Uterus (tissue), 4 donors: ENCODE data around the gene MAP4K3. TPM values are rescaled to one million over a fixed set of nuclear protein-coding genes. Genes with fewer than 3 reads are reported as not detected.

Experiments
- DNase-seq, 2 donors: peaks; one replicate each; pipeline ENCODE4 v3.0.0-alpha.2; 2019 to 2020
- H3K27ac ChIP-seq, 2 donors: fragments of 200-600 bp; sonication (generic); 1 replicate in 1 of 2; 2 replicates in 1 of 2; pipeline ENCODE4 v1.5.1; 2016 to 2018
- H3K27me3 ChIP-seq, 2 donors: fragments of 200-600 bp; sonication (generic); one replicate each; pipeline ENCODE4 v1.5.1; 2018 to 2019; ENCODE audit warnings: control low read depth in 1 of 2
- H3K36me3 ChIP-seq, 2 donors: fragments of 200-600 bp; sonication (generic); one replicate each; pipeline ENCODE4 v1.5.1; 2019; ENCODE audit warnings: control low read depth in 1 of 2
- H3K4me1 ChIP-seq, 2 donors: fragments of 200-600 bp; sonication (generic); one replicate each; pipeline ENCODE4 v1.5.1; 2018 to 2019; ENCODE audit warnings: control low read depth in 1 of 2
- H3K4me3 ChIP-seq, 2 donors: fragments of 200-600 bp; sonication (generic); 1 replicate in 1 of 2; 2 replicates in 1 of 2; pipeline ENCODE4 v1.5.1; 2018 to 2019; ENCODE audit warnings: mild to moderate bottlenecking in 1 of 2
- H3K9me3 ChIP-seq, 2 donors: fragments of 200-600 bp; sonication (generic); one replicate each; pipeline ENCODE4 v1.5.1; 2019; ENCODE audit warnings: control low read depth in 1 of 2
- POLR2A ChIP-seq, 2 donors: fragments of 450-650 bp; IDR thresholded peaks; one replicate each; pipeline ENCODE4 v1.6.1; 2016; ENCODE audit warnings: antibody characterized with exemption in 2 of 2, mild to moderate bottlenecking in 1 of 2, moderate library complexity in 1 of 2
- intact Hi-C: fragments of 100-400 bp; cut with DNase I; formaldehyde crosslinking; loops from one replicate; pipeline ENCODE4 v1.15.1; 2023; ENCODE audit warnings: low total_unique reads
- total RNA-seq, 4 donors: library from RNA; depleted of rRNA in 3 of 4; stranded (reverse); fragments of >200 nt in 3 of 4; gene quantifications; one replicate each; pipeline versions ENCODE4 v1.1.0 to v1.2.4, GENCODE V29; 2014 to 2023
- TF ChIP-seq, protein P1 (sequence below), 4 experiments: fragments of 200-600 bp in 2 of 4; fragments of 450-650 bp in 2 of 4; sonication (generic) in 2 of 4; IDR thresholded peaks; one replicate each; pipeline ENCODE4 v1.5.1; 2016 to 2019; ENCODE audit warnings: antibody characterized with exemption in 4 of 4, mild to moderate bottlenecking in 2 of 4, moderate library complexity in 1 of 4
- donor health status: DM: yes; HTN: yes; CAD: no.

The MAP4K3 gene
- total RNA-seq, 4 donors from 2014 or later, result 31.5 to 110 (median 72.3) TPM

DNA sequence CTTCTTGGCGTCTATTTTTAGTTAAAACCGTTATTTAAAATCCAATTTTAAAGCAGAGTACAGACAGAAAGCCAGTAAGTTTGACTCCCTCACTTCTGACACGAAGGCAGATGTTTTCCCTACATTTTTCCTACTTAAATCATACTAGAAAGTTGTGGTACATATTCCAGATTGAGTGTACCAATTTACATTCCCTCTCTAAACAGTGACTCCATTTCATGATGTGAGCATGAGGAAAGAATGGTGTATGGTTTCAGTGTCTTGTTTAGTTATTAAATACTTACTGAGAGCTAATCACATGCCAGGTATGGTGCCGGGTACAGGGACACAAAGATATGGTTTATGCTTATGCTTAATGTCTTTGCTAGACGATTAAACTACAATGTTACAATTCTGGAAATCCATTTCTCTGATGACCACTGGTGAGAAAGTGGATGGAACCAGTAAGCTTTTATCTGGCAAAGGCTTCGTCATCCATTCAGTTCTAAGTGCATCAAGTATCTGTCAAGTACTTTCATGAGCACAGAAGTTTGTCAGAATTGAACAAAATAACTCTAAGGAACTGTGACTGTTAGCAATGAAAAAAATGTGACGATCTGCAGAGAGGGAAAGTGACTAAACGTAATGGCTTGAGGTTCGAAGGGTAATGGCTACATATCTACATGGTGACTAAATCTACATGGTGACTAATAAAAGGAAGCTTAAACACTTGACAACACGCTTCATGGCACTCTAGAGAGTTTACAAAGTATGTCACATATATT is 25.7 kb downstream of the MAP4K3 start:
- no peak for DNase-seq
- no peak for TF ChIP-seq POLR2A (IDR thresholded peaks at IDR 0.05)
- TF ChIP-seq, protein P1, sequence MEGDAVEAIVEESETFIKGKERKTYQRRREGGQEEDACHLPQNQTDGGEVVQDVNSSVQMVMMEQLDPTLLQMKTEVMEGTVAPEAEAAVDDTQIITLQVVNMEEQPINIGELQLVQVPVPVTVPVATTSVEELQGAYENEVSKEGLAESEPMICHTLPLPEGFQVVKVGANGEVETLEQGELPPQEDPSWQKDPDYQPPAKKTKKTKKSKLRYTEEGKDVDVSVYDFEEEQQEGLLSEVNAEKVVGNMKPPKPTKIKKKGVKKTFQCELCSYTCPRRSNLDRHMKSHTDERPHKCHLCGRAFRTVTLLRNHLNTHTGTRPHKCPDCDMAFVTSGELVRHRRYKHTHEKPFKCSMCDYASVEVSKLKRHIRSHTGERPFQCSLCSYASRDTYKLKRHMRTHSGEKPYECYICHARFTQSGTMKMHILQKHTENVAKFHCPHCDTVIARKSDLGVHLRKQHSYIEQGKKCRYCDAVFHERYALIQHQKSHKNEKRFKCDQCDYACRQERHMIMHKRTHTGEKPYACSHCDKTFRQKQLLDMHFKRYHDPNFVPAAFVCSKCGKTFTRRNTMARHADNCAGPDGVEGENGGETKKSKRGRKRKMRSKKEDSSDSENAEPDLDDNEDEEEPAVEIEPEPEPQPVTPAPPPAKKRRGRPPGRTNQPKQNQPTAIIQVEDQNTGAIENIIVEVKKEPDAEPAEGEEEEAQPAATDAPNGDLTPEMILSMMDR (IDR thresholded peaks at IDR 0.05), result no peak
- H3K36me3 ChIP-seq, result no peaks in the 10 kb centered on the region
- peaks cover 8 to 22% of the 10 kb centered on the region in 2 donors for H3K4me1 ChIP-seq
- H3K4me3 ChIP-seq, result no peak overlapping the region
- H3K9me3 ChIP-seq, result no peaks in the 10 kb centered on the region
- H3K27me3 ChIP-seq, result no peaks in the 10 kb centered on the region
- H3K27ac ChIP-seq, result peak overlapping the region in 1 of 2 donors; percentile 17
- intact Hi-C loops, result no loop called here

DNA sequence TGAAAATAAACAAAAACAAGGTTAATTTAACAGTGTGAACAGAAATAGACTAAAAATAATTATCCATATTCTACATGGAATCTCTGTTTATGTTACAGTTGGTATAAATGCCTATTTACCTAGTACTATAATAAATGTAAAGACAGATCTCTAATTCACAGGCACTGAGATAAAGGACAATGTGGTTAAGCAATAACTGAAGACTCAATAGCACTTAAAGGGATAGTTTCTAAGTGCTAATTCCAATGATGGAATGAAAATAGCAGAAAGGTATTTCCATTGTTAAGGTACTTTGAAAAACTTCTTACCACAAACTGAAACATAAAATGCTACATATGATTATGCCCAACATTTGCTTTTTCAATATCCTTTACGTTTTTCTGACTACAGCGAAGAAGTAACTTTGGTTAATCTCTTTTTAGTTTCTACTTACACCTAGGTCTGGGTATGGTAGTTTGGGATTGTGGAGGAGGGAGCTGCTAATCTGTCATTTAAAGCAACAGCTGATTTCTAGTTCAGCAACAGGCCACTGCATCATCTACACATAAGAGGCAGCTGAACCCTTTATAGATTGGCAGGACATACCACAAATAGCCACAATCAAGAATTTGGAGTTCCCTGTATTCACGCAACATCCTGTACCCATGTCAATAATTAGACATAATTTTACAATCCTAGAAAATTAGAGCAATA is 27.2 kb downstream of the MAP4K3 start:
- Histone ChIP-seq H3K27me3 (no peaks in the 10 kb centered on the region), H3K4me3 (no peak overlapping the region), H3K27ac (peak overlapping the region in 1 of 2 donors; percentile 25), H3K9me3 (no peaks in the 10 kb centered on the region), H3K36me3 (no peaks in the 10 kb centered on the region), H3K4me1 (peaks cover 8 to 22% of the 10 kb centered on the region in 2 donors)
- TF ChIP-seq, protein P1 (IDR thresholded peaks at IDR 0.05), result no peak
- TF ChIP-seq POLR2A (IDR thresholded peaks at IDR 0.05), result no peak
- no peak for DNase-seq
- intact Hi-C loops, result no loop called here

DNA sequence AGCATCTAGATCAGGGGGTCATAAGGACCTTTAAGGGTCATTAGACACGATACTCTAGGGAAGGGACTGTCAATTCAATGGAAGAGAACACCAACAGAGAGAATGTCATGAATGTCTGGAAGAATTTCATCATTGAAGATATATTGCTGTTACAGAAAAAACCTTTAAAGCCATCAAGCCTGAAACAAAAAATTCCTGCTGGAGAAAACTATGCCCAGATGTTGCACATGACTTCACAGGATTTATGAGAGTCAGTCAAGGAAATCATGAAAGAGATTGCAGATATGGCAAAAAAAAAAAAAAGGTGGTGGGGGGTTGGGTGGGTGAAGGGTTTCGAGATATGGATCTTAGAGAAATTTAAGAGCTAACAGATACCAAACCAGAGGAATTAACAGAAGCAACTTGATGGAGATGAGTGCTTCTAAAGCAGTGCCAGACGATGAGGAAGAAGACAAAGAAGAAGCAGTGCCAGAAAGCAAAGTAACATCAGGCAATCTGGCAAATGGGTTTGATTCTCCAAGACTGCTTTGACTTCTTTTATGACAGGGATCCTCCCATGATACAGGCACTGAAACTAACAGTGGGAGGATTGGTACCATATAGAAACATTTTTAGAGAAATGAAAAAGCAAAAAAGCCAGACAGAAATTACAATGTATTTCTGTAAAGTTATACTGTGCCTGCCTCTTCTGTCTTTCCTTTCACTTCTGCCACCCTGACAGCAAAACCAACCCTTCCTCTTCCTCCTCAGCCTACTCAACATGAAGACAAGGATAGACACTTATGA is 28.5 kb downstream of the MAP4K3 start:
- Histone ChIP-seq H3K4me3 (no peak overlapping the region), H3K27ac (no peak overlapping the region), H3K36me3 (no peaks in the 10 kb centered on the region), H3K9me3 (no peaks in the 10 kb centered on the region), H3K4me1 (peaks cover 8 to 19% of the 10 kb centered on the region in 2 donors), H3K27me3 (no peaks in the 10 kb centered on the region)
- DNase-seq, result no peak
- intact Hi-C loops, result no loop called here
- TF ChIP-seq, protein P1 (IDR thresholded peaks at IDR 0.05), result no peak
- TF ChIP-seq POLR2A (IDR thresholded peaks at IDR 0.05), result no peak

DNA sequence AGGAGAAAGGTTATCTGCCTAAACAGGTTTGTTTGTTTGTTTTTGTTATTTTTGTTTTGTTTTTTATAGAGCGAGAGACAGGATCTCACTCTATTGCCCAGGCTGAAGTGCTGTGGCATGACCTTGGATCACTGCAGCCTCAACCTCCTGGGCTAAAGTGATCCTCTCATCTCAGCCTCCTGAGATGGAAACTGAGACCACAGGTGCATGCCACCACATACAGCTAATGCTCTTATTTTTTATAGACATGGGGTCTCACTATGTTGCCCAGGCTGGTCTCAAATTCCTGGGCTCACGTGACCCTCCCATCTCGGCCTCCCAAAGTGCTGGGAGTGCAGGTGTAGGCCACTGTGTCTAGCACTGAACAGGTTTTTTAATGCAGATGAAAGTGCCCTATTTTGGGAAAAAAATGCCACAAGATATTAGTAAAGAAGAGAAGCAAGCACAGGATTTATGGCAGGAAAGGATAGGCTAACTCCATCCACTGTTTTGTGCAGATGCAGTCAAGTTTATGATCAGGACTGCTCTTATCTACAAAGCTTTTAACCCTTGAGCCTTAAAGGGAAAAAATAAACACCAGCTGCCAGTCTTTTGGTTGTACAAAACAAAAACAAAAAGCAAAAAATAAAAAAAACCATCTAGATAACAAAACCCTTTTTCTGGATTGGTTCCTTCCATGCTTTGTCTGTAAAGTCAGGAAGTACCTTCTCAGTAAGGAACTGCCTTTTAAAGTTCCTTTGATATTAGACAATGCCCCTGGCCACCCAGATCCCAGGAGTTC is 29.4 kb downstream of the MAP4K3 start:
- intact Hi-C loops, result no loop called here
- no peak for DNase-seq
- no peaks in the 10 kb centered on the region for H3K27me3 ChIP-seq
- H3K4me3 ChIP-seq, result no peak overlapping the region
- H3K36me3 ChIP-seq, result no peaks in the 10 kb centered on the region
- H3K27ac ChIP-seq, result peak overlapping the region in 1 of 2 donors; percentile 36
- H3K9me3 ChIP-seq, result no peaks in the 10 kb centered on the region
- TF ChIP-seq POLR2A (IDR thresholded peaks at IDR 0.05), result no peak
- TF ChIP-seq, protein P1 (IDR thresholded peaks at IDR 0.05), result no peak
- peaks cover 8 to 14% of the 10 kb centered on the region in 2 donors for H3K4me1 ChIP-seq
